Smooth muscle cell (in vitro differentiated cells): ENCODE results near the gene CYB5D1. TPM values are rescaled to one million over a fixed set of nuclear protein-coding genes. Genes with fewer than 3 reads are reported as not detected.

ENCODE experiments used
- DNase-seq: peaks from one replicate; lab custom pipeline; 2025; ENCODE audit not compliant: unreplicated experiment; lab: John Stamatoyannopoulos, UW
- H2AFZ ChIP-seq: fragments of 200-600 bp; sonication (generic); 2 replicates; pipeline ENCODE4 v1.6.0; 2016; ENCODE audit warnings: antibody characterized with exemption, low read depth, mild to moderate bottlenecking
- H3F3A ChIP-seq: fragments of 200-600 bp; sonication (generic); 2 replicates; pipeline ENCODE4 v1.6.0; 2017; ENCODE audit warnings: antibody characterized with exemption, low read depth
- H3K27ac ChIP-seq: fragments of 200-600 bp; sonication (generic); 2 replicates; pipeline ENCODE4 v1.5.1; 2016; ENCODE audit warnings: low read depth, mild to moderate bottlenecking
- H3K27me3 ChIP-seq: fragments of 200-600 bp; sonication (generic); 2 replicates; pipeline ENCODE4 v1.6.1; 2016; ENCODE audit warnings: low read depth, mild to moderate bottlenecking
- H3K36me3 ChIP-seq: fragments of 200-600 bp; sonication (generic); 2 replicates; pipeline ENCODE4 v1.5.1; 2016; ENCODE audit warnings: low read depth
- H3K4me1 ChIP-seq: fragments of 200-600 bp; sonication (generic); 2 replicates; pipeline ENCODE4 v1.5.1; 2016; ENCODE audit warnings: low read depth
- H3K4me2 ChIP-seq: fragments of 200-600 bp; sonication (generic); 2 replicates; pipeline ENCODE4 v1.6.0; 2016; ENCODE audit warnings: mild to moderate bottlenecking
- H3K4me3 ChIP-seq: fragments of 200-600 bp; sonication (generic); 2 replicates; pipeline ENCODE4 v1.5.1; 2016; ENCODE audit warnings: mild to moderate bottlenecking
- H3K79me2 ChIP-seq: fragments of 200-600 bp; sonication (generic); 2 replicates; pipeline ENCODE4 v1.6.0; 2016; ENCODE audit warnings: low read depth, mild to moderate bottlenecking
- H3K9ac ChIP-seq: fragments of 200-600 bp; sonication (generic); 2 replicates; pipeline ENCODE4 v1.6.0; 2016; ENCODE audit warnings: low read depth
- H3K9me3 ChIP-seq: fragments of 200-600 bp; sonication (generic); replicated peaks from 2 replicates; pipeline ENCODE4 v1.5.1; 2016; ENCODE audit warnings: low read depth
- H4K20me1 ChIP-seq: fragments of 200-600 bp; sonication (generic); 2 replicates; pipeline ENCODE4 v1.6.0; 2016; ENCODE audit warnings: low read depth
- CTCF ChIP-seq: fragments of 200-600 bp; sonication (generic); IDR thresholded peaks from 2 replicates; pipeline ENCODE4 v1.5.1; 2017; ENCODE audit warnings: borderline replicate concordance, mild to moderate bottlenecking, antibody characterized with exemption; ENCODE audit not compliant: insufficient read depth, poor library complexity, severe bottlenecking
- WGBS: methylation state at CpG from one replicate; pipeline ENCODE4 v1.1.7; 2016; ENCODE audit warnings: low lambda C conversion rate; 5-methylcytosine and 5-hydroxymethylcytosine counted together
- polyA plus RNA-seq: library from polyadenylated mRNA; unstranded; fragments of >200 nt; fragmentation: Nextera tagmentation; extraction: Ambion mirVana; gene quantifications from 2 replicates; pipeline ENCODE4 v1.2.1, GENCODE V29; 2016
- total RNA-seq: library from RNA; depleted of rRNA; stranded (reverse); fragments of >200 nt; gene quantifications from 2 replicates; pipeline ENCODE4 v1.2.3, GENCODE V29; 2014

Gene CYB5D1
- total and polyA plus RNA-seq, 2 experiments from 2014 or later: 6.6 to 9.3 TPM

GRCh38 chr17:7853691-7854038 lies 4.1 kb upstream of the CYB5D1 start:
- peaks cover 79% of the 10 kb centered on the region for H4K20me1 ChIP-seq
- no peaks in the 10 kb centered on the region for H3K9me3 ChIP-seq
- no peaks in the 10 kb centered on the region for H3K27me3 ChIP-seq
- 70% methylated on average over 21 of the region's 21 CpGs for WGBS
- H2AFZ ChIP-seq: no peak overlapping the region
- DNase-seq: no peak
- H3F3A ChIP-seq: peaks cover 51% of the 10 kb centered on the region
- H3K36me3 ChIP-seq: no peaks in the 10 kb centered on the region
- no peak overlapping the region for H3K4me2 ChIP-seq
- no peak overlapping the region for H3K4me3 ChIP-seq
- no peak overlapping the region for H3K27ac ChIP-seq
- peaks cover 29% of the 10 kb centered on the region for H3K79me2 ChIP-seq
- H3K4me1 ChIP-seq: peaks cover 32% of the 10 kb centered on the region
- no peak overlapping the region for H3K9ac ChIP-seq
- TF ChIP-seq CTCF: no peak

GRCh38 chr17:7854078-7854777 lies 3.6 kb upstream of the CYB5D1 start:
- TF ChIP-seq CTCF: no peak
- no peak overlapping the region for H3K4me3 ChIP-seq
- peaks cover 32% of the 10 kb centered on the region for H3K4me1 ChIP-seq
- H4K20me1 ChIP-seq: peaks cover 73% of the 10 kb centered on the region
- H3K9me3 ChIP-seq: no peaks in the 10 kb centered on the region
- H3K27me3 ChIP-seq: no peaks in the 10 kb centered on the region
- H3F3A ChIP-seq: peaks cover 51% of the 10 kb centered on the region
- H3K4me2 ChIP-seq: peak overlapping the region; percentile 84
- no peak for DNase-seq
- H3K36me3 ChIP-seq: no peaks in the 10 kb centered on the region
- no peak overlapping the region for H3K9ac ChIP-seq
- no peak overlapping the region for H3K27ac ChIP-seq
- no peak overlapping the region for H2AFZ ChIP-seq
- WGBS: 38% methylated on average over 29 of the region's 31 CpGs
- peaks cover 25% of the 10 kb centered on the region for H3K79me2 ChIP-seq

- H3K79me2 ChIP-seq: peaks cover 19% of the 10 kb centered on the region
- no peaks in the 10 kb centered on the region for H3K36me3 ChIP-seq
- peak within 1 kb of the TSS; percentile 49 for H3K4me3 ChIP-seq
- no peak within 1 kb of the TSS for H2AFZ ChIP-seq
- no peak for TF ChIP-seq CTCF
- no peak for DNase-seq
- peaks cover 65% of the 10 kb centered on the region for H4K20me1 ChIP-seq
- no peaks in the 10 kb centered on the region for H3K9me3 ChIP-seq
- WGBS: 17% methylated on average over 53 of the region's 57 CpGs
- H3K27ac ChIP-seq: peak within 1 kb of the TSS; percentile 88
- peak within 1 kb of the TSS; percentile 84 for H3K4me2 ChIP-seq
- peaks cover 32% of the 10 kb centered on the region for H3K4me1 ChIP-seq
- no peaks in the 10 kb centered on the region for H3K27me3 ChIP-seq
- peaks cover 51% of the 10 kb centered on the region for H3F3A ChIP-seq
- no peak within 1 kb of the TSS for H3K9ac ChIP-seq
Measured at GRCh38 chr17:7854851-7855659, 2.7 kb upstream of the CYB5D1 start, which contains the start of gene TMEM88. Gene TMEM88, plus strand, starts transcription at chr17:7855066. Its CDS starts 9 bp downstream, at chr17:7855075.
